ENCODE measurements around the gene SUPV3L1. TPM values are rescaled to one million over a fixed set of nuclear protein-coding genes. Genes with fewer than 3 reads are reported as not detected.

The SUPV3L1 gene
- total RNA-seq, 3 donors from 2014 or later, result 24.3 to 40.1 (median 28.5) TPM

GRCh38 chr10:69232736-69233480 is 52.9 kb downstream of the SUPV3L1 start:
- Histone ChIP-seq H3K36me3 (no peaks in the 10 kb centered on the region), H3K4me1 (no peaks in the 10 kb centered on the region), H3K4me3 (no peak overlapping the region), H3K27ac (no peak overlapping the region), H3K27me3 (no peaks in the 10 kb centered on the region), H3K9me3 (no peaks in the 10 kb centered on the region)
- DNase-seq (ENCODE audit: low spot score in 2 of 2), result no peak
- intact Hi-C loops (cut with DNase I; ENCODE audit: low total_unique reads), result no loop called here
- no peak for TF ChIP-seq CTCF (IDR thresholded peaks at IDR 0.05)
- no peak for TF ChIP-seq POLR2A (IDR thresholded peaks at IDR 0.05)
- TF ChIP-seq POLR2AphosphoS5 (IDR thresholded peaks at IDR 0.05), result no peak

- H3K4me3 ChIP-seq, result no peak overlapping the region
- no peaks in the 10 kb centered on the region for H3K27me3 ChIP-seq
- H3K4me1 ChIP-seq, result no peaks in the 10 kb centered on the region
- intact Hi-C loops (cut with DNase I; ENCODE audit: low total_unique reads), result no loop called here
- DNase-seq (ENCODE audit: low spot score in 2 of 2), result no peak
- no peaks in the 10 kb centered on the region for H3K9me3 ChIP-seq
- no peak overlapping the region for H3K27ac ChIP-seq
- TF ChIP-seq CTCF (IDR thresholded peaks at IDR 0.05), result no peak
- no peak for TF ChIP-seq POLR2AphosphoS5 (IDR thresholded peaks at IDR 0.05)
- no peak for TF ChIP-seq POLR2A (IDR thresholded peaks at IDR 0.05)
- H3K36me3 ChIP-seq, result no peaks in the 10 kb centered on the region
Observed at GRCh38 chr10:69234447-69234846, 54.4 kb downstream of the SUPV3L1 start.

GRCh38 chr10:69237528-69238159 is 57.6 kb downstream of the SUPV3L1 start:
- intact Hi-C loops (cut with DNase I; ENCODE audit: low total_unique reads), result loop anchor here (5.0 kb wide), 1 partner anchor 170 kb away; no protein-coding TSS in a partner anchor
- TF ChIP-seq POLR2A (IDR thresholded peaks at IDR 0.05) (no peak), CTCF (IDR thresholded peaks at IDR 0.05) (peak; percentile 96 to 99 (median 98)), POLR2AphosphoS5 (IDR thresholded peaks at IDR 0.05) (peak in 2 of 3 donors; percentile 22 to 27)
- peak; percentile 75 to 89 for DNase-seq (ENCODE audit: low spot score in 2 of 2)
- Histone ChIP-seq H3K36me3 (no peaks in the 10 kb centered on the region), H3K27ac (no peak overlapping the region), H3K9me3 (no peaks in the 10 kb centered on the region), H3K4me3 (no peak overlapping the region), H3K4me1 (no peaks in the 10 kb centered on the region), H3K27me3 (no peaks in the 10 kb centered on the region)

GRCh38 chr10:69239136-69239535 is 59.1 kb downstream of the SUPV3L1 start:
- no peak overlapping the region for H3K4me3 ChIP-seq
- no peaks in the 10 kb centered on the region for H3K27me3 ChIP-seq
- DNase-seq (ENCODE audit: low spot score in 2 of 2), result no peak
- TF ChIP-seq POLR2A (IDR thresholded peaks at IDR 0.05) (no peak), POLR2AphosphoS5 (IDR thresholded peaks at IDR 0.05) (no peak), CTCF (IDR thresholded peaks at IDR 0.05) (no peak)
- no peak overlapping the region for H3K27ac ChIP-seq
- no peaks in the 10 kb centered on the region for H3K4me1 ChIP-seq
- intact Hi-C loops (cut with DNase I; ENCODE audit: low total_unique reads), result loop anchor here (5.0 kb wide), 1 partner anchor 168 kb away; no protein-coding TSS in a partner anchor
- H3K36me3 ChIP-seq, result no peaks in the 10 kb centered on the region
- no peaks in the 10 kb centered on the region for H3K9me3 ChIP-seq

Data from breast epithelium (tissue), 4 donors.